OCI-LY7 (cell line): ENCODE measurements around the gene KRT17. TPM values are rescaled to one million over a fixed set of nuclear protein-coding genes. Genes with fewer than 3 reads are reported as not detected.
"Not testable (repeated sequence)": the region's sequence is repeated elsewhere in the genome, so short reads cannot be mapped to it uniquely, and the experiment has no call there.

Experiments
- BruUV-seq: library from RNA; stranded (reverse); fragments of 400-500 nt; replicated peaks from 2 replicates; lab custom pipeline; 2021; lab: Mats Ljungman, UMichigan
- CTCF ChIA-PET: fragments of 300-600 bp; sonication (Branson Sonifier 250); formaldehyde crosslinking; loops from one replicate; lab custom pipeline; 2022; ENCODE audit warnings: antibody characterized with exemption; ENCODE audit not compliant: unreplicated experiment; lab: Charles Lee
- POLR2A ChIA-PET: fragments of 300-600 bp; sonication (Branson Sonifier 250); formaldehyde crosslinking; loops from one replicate; lab custom pipeline; 2022; ENCODE audit warnings: antibody characterized with exemption; lab: Charles Lee
- DNase-seq: peaks from one replicate; pipeline ENCODE4 v3.0.0-alpha.2; 2015; ENCODE audit warnings: low spot score
- H2AFZ ChIP-seq: fragments of 200-600 bp; sonication (generic), shearing (Covaris generic); 2 replicates; pipeline ENCODE4 v1.6.1; 2014; ENCODE audit warnings: mild to moderate bottlenecking, antibody characterized with exemption, low read length, moderate library complexity
- H3K27ac ChIP-seq: fragments of 200-600 bp; sonication (generic); 2 replicates; pipeline ENCODE4 v1.5.1; 2014; ENCODE audit warnings: mixed run types, low read depth, mild to moderate bottlenecking, moderate library complexity, low read length, inconsistent platforms; ENCODE audit not compliant: poor library complexity, severe bottlenecking
- H3K36me3 ChIP-seq: fragments of 200-600 bp; sonication (generic); 2 replicates; pipeline ENCODE4 v1.6.1; 2014; ENCODE audit warnings: mild to moderate bottlenecking, antibody characterized with exemption, low read length, moderate library complexity, mixed read lengths; ENCODE audit not compliant: insufficient read depth
- H3K4me1 ChIP-seq: fragments of 200-600 bp; sonication (generic); 2 replicates; pipeline ENCODE4 v1.5.1; 2014; ENCODE audit warnings: mild to moderate bottlenecking, low read length; ENCODE audit not compliant: insufficient read depth, poor library complexity, severe bottlenecking
- H3K4me2 ChIP-seq: fragments of 200-600 bp; sonication (generic); 2 replicates; pipeline ENCODE4 v1.6.1; 2014; ENCODE audit warnings: mild to moderate bottlenecking, low read length
- H3K4me3 ChIP-seq: fragments of 200-600 bp; sonication (generic); 2 replicates; pipeline ENCODE4 v1.5.1; 2014; ENCODE audit warnings: mild to moderate bottlenecking, low read depth, low read length; ENCODE audit not compliant: poor library complexity, severe bottlenecking
- H3K79me2 ChIP-seq: fragments of 200-600 bp; sonication (generic); 2 replicates; pipeline ENCODE4 v1.6.1; 2016; ENCODE audit warnings: low read depth, mild to moderate bottlenecking, low read length, moderate library complexity, mixed read lengths; ENCODE audit not compliant: insufficient read depth
- H3K9me2 ChIP-seq: fragments of 200-600 bp; sonication (generic); 2 replicates; pipeline ENCODE4 v1.6.1; 2016; ENCODE audit warnings: mild to moderate bottlenecking, low read length, mixed read lengths; ENCODE audit not compliant: insufficient read depth
- H3K9me3 ChIP-seq: fragments of 200-600 bp; sonication (generic); 2 replicates; pipeline ENCODE4 v1.6.1; 2014; ENCODE audit warnings: mild to moderate bottlenecking, mixed run types, low read length, mixed read lengths
- H4K20me1 ChIP-seq: fragments of 200-600 bp; sonication (generic); 2 replicates; pipeline ENCODE4 v1.6.1; 2014; ENCODE audit warnings: mild to moderate bottlenecking, antibody characterized with exemption, low read length, moderate library complexity, mixed read lengths; ENCODE audit not compliant: insufficient read depth
- EZH2phosphoT487 ChIP-seq: fragments of 200-600 bp; sonication (generic); IDR thresholded peaks from 2 replicates; pipeline ENCODE4 v1.6.1; 2018; ENCODE audit warnings: low read depth, borderline replicate concordance, mild to moderate bottlenecking, mixed run types, antibody characterized with exemption, low read length, moderate library complexity, mixed read lengths
- intact Hi-C: fragments of 100-400 bp; cut with micrococcal nuclease; formaldehyde crosslinking; loops from one replicate; pipeline ENCODE4 v1.10.0; 2022; ENCODE audit not compliant: unreplicated experiment
- total RNA-seq, 2 experiments: library from RNA; depleted of rRNA in 1 of 2; stranded (reverse); fragments of >200 nt in 1 of 2; shearing (Covaris generic) in 1 of 2; gene quantifications; 2 replicates each; pipeline ENCODE4 v1.2.3, GENCODE V29; 2014 to 2022
- TF ChIP-seq, protein P1 (sequence below): fragments of 200-600 bp; sonication (generic); conservative IDR thresholded peaks from 2 replicates; pipeline ENCODE4 v1.5.1; 2014; ENCODE audit warnings: mild to moderate bottlenecking, antibody characterized with exemption, low read length, moderate library complexity, mixed read lengths

KRT17 gene
- total RNA-seq, 2 experiments from 2014 or later: 2.1 TPM; not detected in 1

DNA sequence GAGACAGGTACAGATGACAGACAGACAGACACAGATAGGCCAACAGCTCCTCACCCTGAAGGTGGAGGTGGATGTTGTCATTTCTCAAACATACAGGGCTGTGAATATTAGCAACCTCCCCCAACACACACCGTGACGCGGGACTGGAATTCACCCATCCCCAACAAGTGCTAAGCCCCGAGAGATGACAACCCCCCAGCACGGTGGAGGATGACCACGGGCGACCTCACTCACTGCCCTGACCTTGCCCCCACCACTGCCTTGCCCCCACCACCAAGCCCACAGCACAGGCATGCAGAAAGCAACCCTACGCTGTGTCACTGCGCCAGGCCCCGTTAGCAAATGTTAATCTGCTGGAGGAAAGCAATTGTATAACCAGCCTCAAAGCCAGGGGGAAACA, 4.9 kb upstream of the KRT17 start:
- no peaks in the 10 kb centered on the region for H3K79me2 ChIP-seq
- CTCF ChIA-PET: no interaction called here
- no TSS peak for BruUV-seq
- DNase-seq: no peak
- H3K27ac ChIP-seq: no peak overlapping the region
- H3K4me3 ChIP-seq: no peak overlapping the region
- TF ChIP-seq EZH2phosphoT487: no peak
- TF ChIP-seq, protein P1, sequence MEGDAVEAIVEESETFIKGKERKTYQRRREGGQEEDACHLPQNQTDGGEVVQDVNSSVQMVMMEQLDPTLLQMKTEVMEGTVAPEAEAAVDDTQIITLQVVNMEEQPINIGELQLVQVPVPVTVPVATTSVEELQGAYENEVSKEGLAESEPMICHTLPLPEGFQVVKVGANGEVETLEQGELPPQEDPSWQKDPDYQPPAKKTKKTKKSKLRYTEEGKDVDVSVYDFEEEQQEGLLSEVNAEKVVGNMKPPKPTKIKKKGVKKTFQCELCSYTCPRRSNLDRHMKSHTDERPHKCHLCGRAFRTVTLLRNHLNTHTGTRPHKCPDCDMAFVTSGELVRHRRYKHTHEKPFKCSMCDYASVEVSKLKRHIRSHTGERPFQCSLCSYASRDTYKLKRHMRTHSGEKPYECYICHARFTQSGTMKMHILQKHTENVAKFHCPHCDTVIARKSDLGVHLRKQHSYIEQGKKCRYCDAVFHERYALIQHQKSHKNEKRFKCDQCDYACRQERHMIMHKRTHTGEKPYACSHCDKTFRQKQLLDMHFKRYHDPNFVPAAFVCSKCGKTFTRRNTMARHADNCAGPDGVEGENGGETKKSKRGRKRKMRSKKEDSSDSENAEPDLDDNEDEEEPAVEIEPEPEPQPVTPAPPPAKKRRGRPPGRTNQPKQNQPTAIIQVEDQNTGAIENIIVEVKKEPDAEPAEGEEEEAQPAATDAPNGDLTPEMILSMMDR: no peak
- no peaks in the 10 kb centered on the region for H3K9me3 ChIP-seq
- POLR2A ChIA-PET: no interaction called here
- no peaks in the 10 kb centered on the region for H3K4me1 ChIP-seq
- H3K9me2 ChIP-seq: no peaks in the 10 kb centered on the region
- no peak overlapping the region for H3K4me2 ChIP-seq
- no peak overlapping the region for H2AFZ ChIP-seq
- intact Hi-C loops: no loop called here
- H3K36me3 ChIP-seq: no peaks in the 10 kb centered on the region
- no peaks in the 10 kb centered on the region for H4K20me1 ChIP-seq

DNA sequence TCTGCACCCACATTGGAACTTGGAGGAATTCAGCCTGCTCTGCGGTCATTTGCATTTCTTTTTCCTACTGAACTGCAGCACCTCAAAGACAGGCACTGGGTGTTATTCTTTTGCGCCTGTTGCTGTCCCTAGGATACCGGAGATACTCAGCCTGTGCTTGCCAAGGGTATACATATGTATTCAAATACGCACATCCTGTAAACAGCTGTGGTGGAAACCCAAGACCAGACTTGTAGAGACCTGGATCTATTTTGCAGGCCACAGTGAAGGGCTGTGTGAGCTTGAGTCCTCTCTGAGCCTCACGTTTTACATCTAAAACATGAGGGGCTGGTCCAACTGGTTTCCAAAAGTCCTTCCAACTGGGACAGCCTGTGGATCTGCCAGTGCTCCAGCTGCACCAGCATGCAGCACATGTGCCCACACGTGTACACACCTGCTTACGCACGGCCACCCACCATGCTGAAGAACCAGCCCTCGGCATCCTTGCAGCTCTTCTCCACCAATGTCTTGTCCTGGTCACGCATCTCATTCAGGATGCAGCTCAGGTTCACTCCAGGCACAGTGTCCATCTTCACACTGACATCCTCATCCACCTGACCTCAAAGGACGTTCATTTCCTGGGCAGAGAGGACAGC, 4.4 kb upstream of the KRT17 start:
- BruUV-seq, CTCF ChIA-PET: not testable (repeated sequence)

DNA sequence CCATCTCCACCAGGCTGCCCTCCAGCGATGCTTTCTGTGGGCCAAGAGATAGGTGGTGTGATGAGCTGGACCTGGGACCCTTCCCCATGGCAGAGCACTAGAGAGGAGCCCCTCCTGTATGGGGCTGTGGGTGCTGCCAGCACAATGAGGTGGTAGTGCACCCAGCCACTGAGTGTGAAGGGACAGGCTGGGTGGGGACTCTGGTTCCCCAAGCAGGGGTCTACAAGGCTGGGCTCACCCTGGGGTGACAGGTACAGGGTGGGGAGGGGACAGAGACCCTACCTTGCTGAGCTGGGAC, 3.6 kb upstream of the KRT17 start:
- H3K36me3 ChIP-seq, H2AFZ ChIP-seq, H3K9me2 ChIP-seq, H3K9me3 ChIP-seq, H3K4me2 ChIP-seq, H4K20me1 ChIP-seq, H3K4me3 ChIP-seq, H3K4me1 ChIP-seq, DNase-seq, H3K79me2 ChIP-seq, POLR2A ChIA-PET, intact Hi-C loops, H3K27ac ChIP-seq, BruUV-seq, CTCF ChIA-PET: not testable (repeated sequence)

More for the DNA sequence above, 4.4 kb upstream of the KRT17 start:
- H3K79me2 ChIP-seq, intact Hi-C loops, H4K20me1 ChIP-seq, POLR2A ChIA-PET, H3K4me2 ChIP-seq, H3K4me1 ChIP-seq, H3K36me3 ChIP-seq, H2AFZ ChIP-seq, H3K9me2 ChIP-seq, H3K27ac ChIP-seq, H3K4me3 ChIP-seq, DNase-seq, H3K9me3 ChIP-seq: not testable (repeated sequence)
